ENCODE measurements around the gene CCNB2. TPM values are rescaled to one million over a fixed set of nuclear protein-coding genes. Genes with fewer than 3 reads are reported as not detected.

The CCNB2 gene
- total RNA-seq = 82.1 and 86.0 TPM in 2 replicates

GRCh38 chr15:59104912-59105732, at the start of gene CCNB2:
CCNB2 (plus strand) TSS chr15:59105146; CDS start chr15:59105269, 123 bp downstream.

Other genes with a start within 250 kb of the CCNB2 start
- 39.2 and 39.3 TPM in 2 replicates for gene SLTM, start 171.5 kb upstream of the CCNB2 start, total RNA-seq
- gene RNF111, start 117.5 kb upstream of the CCNB2 start, total RNA-seq = 9.1 and 11.1 TPM in 2 replicates
- gene LDHAL6B, start 101.7 kb downstream of the CCNB2 start, total RNA-seq = not detected in 2 replicates